ENCODE results near the gene PNMA3. TPM values are rescaled to one million over a fixed set of nuclear protein-coding genes. Genes with fewer than 3 reads are reported as not detected.
"Not testable (repeated sequence)": the region's sequence is repeated elsewhere in the genome, so short reads cannot be mapped to it uniquely, and the experiment has no call there.

The PNMA3 gene
- total RNA-seq, 1 donor from 2014 or later: 9.8 TPM

GRCh38 chrX:153075366-153075765 is 19.1 kb downstream of the PNMA3 start:
- H3K27ac Mint-ChIP-seq (ENCODE audit: unreplicated experiment): no peak overlapping the region
- no peaks in the 10 kb centered on the region for H3K4me1 Mint-ChIP-seq
- no peak overlapping the region for H3K4me3 Mint-ChIP-seq
- TF ChIP-seq CTCF (conservative IDR thresholded peaks at IDR 0.05): no peak
- H3K36me3 Mint-ChIP-seq (ENCODE audit: low read depth): no peaks in the 10 kb centered on the region
- no peaks in the 10 kb centered on the region for H3K9me3 Mint-ChIP-seq
- no peak for DNase-seq (ENCODE audit: low read depth, low spot score)
- no peaks in the 10 kb centered on the region for H3K27me3 Mint-ChIP-seq (ENCODE audit: low read depth)

- H3K27ac Mint-ChIP-seq (ENCODE audit: unreplicated experiment); H3K36me3 Mint-ChIP-seq (ENCODE audit: low read depth); H3K4me1 Mint-ChIP-seq; DNase-seq (ENCODE audit: low read depth, low spot score); H3K4me3 Mint-ChIP-seq; H3K9me3 Mint-ChIP-seq; H3K27me3 Mint-ChIP-seq (ENCODE audit: low read depth): not testable (repeated sequence)
These were observed 21.3 kb downstream of the PNMA3 start for GRCh38 chrX:153077437-153078135.

DNA sequence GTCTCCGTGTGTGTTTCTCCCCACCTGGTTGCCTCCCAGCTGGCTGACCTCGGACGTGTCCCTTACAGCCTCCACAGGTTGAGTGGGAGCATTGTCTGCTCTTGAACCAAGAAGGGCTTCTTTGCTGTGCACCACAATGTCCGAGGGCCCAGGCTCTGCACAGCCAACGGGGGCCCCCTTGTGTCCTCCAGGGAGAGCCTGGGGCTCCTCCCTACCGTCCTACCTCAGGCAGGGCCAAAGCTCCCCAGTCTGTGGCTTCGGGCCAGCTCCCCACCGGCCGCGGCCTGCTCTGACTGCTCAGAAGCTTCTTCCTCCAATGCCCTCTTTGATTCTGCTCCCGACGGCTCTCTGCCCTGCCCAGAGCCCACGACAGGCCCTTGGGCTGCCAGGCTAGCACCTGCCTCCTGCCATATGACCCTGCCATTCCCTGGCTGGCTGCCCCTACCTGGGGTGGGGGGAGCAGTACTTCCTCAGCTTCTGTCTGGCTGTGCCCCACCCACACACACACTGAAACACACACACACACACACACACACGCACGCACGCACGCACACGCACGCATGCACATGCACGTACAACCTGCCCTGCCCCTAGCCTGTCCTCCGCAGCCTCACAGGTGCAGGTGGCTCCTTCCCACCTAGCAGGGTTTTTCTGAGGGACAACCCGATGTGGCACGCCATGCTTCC is 27.1 kb downstream of the PNMA3 start:
- DNase-seq (ENCODE audit: low read depth, low spot score); H3K4me1 Mint-ChIP-seq; H3K27me3 Mint-ChIP-seq (ENCODE audit: low read depth); H3K4me3 Mint-ChIP-seq; H3K27ac Mint-ChIP-seq (ENCODE audit: unreplicated experiment); H3K9me3 Mint-ChIP-seq; H3K36me3 Mint-ChIP-seq (ENCODE audit: low read depth): not testable (repeated sequence)

GRCh38 chrX:153102418-153102817 is 46.1 kb downstream of the PNMA3 start:
- Mint-ChIP-seq H3K27me3 (ENCODE audit: low read depth) (no peaks in the 10 kb centered on the region), H3K4me3 (no peak overlapping the region), H3K36me3 (ENCODE audit: low read depth) (peaks cover 5% of the 10 kb centered on the region), H3K9me3 (peaks cover 17% of the 10 kb centered on the region), H3K27ac (ENCODE audit: unreplicated experiment) (no peak overlapping the region), H3K4me1 (no peaks in the 10 kb centered on the region)
- DNase-seq (ENCODE audit: low read depth, low spot score): no peak
- TF ChIP-seq CTCF (conservative IDR thresholded peaks at IDR 0.05): no peak

DNA sequence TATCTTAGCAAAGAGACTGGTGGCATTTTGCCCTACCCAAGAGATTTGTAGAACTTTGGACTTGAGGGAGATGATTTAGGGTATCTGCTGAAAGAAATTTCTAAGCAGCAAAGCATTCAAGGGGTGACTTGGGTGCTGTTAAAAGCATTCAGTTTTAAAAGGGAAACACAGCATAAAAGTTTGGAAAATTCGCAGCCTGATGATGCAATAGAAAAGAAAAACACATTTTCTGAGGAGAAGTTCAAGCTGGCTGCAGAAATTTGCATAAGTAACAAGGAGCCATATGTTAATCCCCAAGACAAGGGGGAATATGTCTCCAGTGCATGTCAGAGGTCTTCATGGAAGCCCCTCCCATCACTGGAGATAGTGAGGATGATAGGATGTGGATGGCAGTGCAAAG is 48.7 kb downstream of the PNMA3 start:
- H3K27ac Mint-ChIP-seq (ENCODE audit: unreplicated experiment); H3K36me3 Mint-ChIP-seq (ENCODE audit: low read depth); H3K4me1 Mint-ChIP-seq; H3K4me3 Mint-ChIP-seq; DNase-seq (ENCODE audit: low read depth, low spot score); H3K27me3 Mint-ChIP-seq (ENCODE audit: low read depth): not testable (repeated sequence)
- H3K9me3 Mint-ChIP-seq: peaks cover 17% of the 10 kb centered on the region

GRCh38 chrX:153106092-153106801 is 50.0 kb downstream of the PNMA3 start:
- H3K9me3 Mint-ChIP-seq: peaks cover 15% of the 10 kb centered on the region
- H3K27me3 Mint-ChIP-seq (ENCODE audit: low read depth); H3K27ac Mint-ChIP-seq (ENCODE audit: unreplicated experiment); DNase-seq (ENCODE audit: low read depth, low spot score); H3K4me1 Mint-ChIP-seq; H3K4me3 Mint-ChIP-seq; H3K36me3 Mint-ChIP-seq (ENCODE audit: low read depth): not testable (repeated sequence)

Other genes starting within 250 kb of the PNMA3 start
- 60.4 and 61.6 TPM in 2 replicates for gene CETN2, start 225.7 kb upstream of the PNMA3 start, total RNA-seq
- gene NSDHL, start 225.4 kb upstream of the PNMA3 start, total RNA-seq: 49.6 and 49.8 TPM in 2 replicates
- gene ZNF185, start 158.4 kb upstream of the PNMA3 start, total RNA-seq: 2.3 and 2.6 TPM in 2 replicates
- gene PNMA5, start 62.4 kb upstream of the PNMA3 start, total RNA-seq: not detected in 2 replicates
- gene PNMA6A, start 16.0 kb downstream of the PNMA3 start, total RNA-seq: 9.7 and 10.4 TPM in 2 replicates
- not detected in 2 replicates for gene MAGEA1, start 122.8 kb downstream of the PNMA3 start, total RNA-seq